ENCODE data around the gene COPS2.
"Not testable (repeated sequence)": the region's sequence is repeated elsewhere in the genome, so short reads cannot be mapped to it uniquely, and the experiment has no call there.

The COPS2 gene

DNA sequence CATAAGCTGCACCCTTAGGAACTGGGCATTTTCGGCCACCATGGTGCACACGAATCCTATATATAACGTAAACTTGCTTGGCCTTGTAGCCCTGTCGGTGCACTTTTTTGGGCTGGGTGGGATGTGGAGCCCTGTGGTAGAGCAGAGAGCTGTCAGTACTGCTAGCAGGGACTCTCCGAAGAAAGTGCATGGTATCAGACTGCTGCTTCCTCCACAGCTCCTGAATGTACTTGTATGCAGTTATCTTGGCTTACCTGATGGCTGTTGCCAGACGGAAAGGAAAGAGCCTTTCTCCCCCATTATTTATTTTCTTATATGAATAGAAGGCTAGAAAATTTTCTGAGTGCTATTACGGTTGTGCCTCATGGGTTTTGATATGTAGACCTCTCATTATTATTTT is 23.1 kb upstream of the COPS2 start:
- no peak overlapping the region for H3K4me3 ChIP-seq (ENCODE audit: low read length)
- H3K4me1 ChIP-seq (ENCODE audit: insufficient read depth, low read length), result peaks cover 4% of the 10 kb centered on the region
- no peaks in the 10 kb centered on the region for H3K9me3 ChIP-seq (ENCODE audit: low read length)
- no peak overlapping the region for H2AFZ ChIP-seq (ENCODE audit: low read depth, low read length)
- H3K36me3 ChIP-seq (ENCODE audit: insufficient read depth, low read length), result no peaks in the 10 kb centered on the region
- no peaks in the 10 kb centered on the region for H3K27me3 ChIP-seq (ENCODE audit: insufficient read depth, low read length)

DNA sequence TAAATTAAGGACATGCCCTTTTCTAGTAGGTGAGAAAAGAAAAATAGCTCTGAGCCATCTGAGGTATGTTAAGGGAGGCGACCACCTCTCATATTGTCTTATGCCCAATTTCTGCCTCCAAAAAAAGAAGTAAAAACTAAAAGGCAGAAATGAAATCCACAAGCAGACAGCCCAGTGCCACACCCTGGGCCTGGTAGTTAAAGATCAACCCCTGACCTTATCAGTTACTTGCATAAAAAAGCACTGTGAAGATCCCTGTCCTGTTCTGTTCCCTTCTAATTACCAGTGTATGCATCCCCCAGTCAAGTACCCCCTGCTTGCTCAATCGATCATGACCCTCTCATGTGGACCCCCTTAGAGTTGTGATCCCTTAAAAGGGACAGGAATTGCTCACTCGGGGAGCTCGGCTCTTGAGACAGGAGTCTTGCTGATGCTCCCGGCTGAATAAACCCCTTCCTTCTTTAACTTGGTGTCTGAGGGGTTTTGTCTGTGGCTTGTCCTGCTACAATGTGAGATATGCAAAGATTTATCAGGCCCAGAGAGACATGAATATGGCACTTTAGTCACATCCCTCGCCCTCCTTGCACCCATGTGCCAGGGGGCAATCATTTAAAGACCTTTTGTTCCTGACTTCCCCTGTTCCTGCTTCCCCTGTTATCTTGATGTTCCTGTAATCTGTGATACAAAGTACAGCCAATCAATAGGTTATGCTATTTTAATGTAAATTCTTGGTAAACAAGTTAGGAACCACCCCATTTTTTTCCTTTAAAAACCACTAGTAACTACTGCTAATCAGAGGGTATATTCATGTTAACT is 20.4 kb upstream of the COPS2 start:
- H2AFZ ChIP-seq (ENCODE audit: low read depth, low read length), result not testable (repeated sequence)

DNA sequence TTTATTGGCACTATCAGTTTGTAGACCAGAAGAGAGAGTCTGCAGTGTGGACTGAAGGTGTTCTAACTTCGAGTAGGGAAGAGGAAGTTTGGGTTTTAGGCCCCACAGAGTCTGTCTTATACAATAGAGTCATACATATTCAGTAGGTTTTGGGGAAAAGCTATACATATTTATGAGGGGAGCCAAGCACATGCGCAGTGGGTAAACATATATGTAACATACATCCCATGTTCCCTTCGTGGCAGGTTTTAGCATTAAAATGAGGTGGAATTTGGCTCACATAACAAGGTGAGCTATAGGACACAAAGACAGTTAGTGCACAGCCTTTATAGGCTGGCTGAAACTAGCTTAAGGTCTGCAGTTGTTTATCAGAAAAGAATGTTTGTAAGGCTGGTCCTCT is 19.5 kb upstream of the COPS2 start:
- Histone ChIP-seq H3K4me3 (ENCODE audit: low read length) (no peak overlapping the region), H3K9me3 (ENCODE audit: low read length) (no peaks in the 10 kb centered on the region), H3K27me3 (ENCODE audit: insufficient read depth, low read length) (no peaks in the 10 kb centered on the region), H2AFZ (ENCODE audit: low read depth, low read length) (peak overlapping the region; percentile 4), H3K36me3 (ENCODE audit: insufficient read depth, low read length) (no peaks in the 10 kb centered on the region), H3K4me1 (ENCODE audit: insufficient read depth, low read length) (peaks cover 6% of the 10 kb centered on the region)

More for the DNA sequence above, 20.4 kb upstream of the COPS2 start:
- H3K4me3 ChIP-seq (ENCODE audit: low read length); H3K9me3 ChIP-seq (ENCODE audit: low read length); H3K4me1 ChIP-seq (ENCODE audit: insufficient read depth, low read length); H3K36me3 ChIP-seq (ENCODE audit: insufficient read depth, low read length); H3K27me3 ChIP-seq (ENCODE audit: insufficient read depth, low read length): not testable (repeated sequence)

DNA sequence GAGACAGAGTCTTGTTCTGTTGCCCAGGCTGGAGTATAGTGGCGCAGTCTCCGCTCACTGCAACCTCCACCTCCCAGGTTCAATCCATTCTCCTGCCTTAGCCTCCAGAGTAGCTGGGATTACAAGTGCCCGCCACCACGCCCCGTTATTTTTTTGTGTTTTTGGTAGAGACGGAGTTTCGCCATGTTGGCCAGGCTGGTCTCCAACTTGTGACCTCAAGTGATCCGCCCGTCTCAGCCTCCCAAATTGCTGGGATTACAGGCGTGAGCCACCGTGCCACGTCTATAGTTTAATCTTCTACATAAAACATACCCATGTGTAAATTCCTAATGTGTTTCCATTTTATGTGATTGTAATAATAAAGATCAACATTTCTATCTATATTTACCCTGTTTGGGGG is 16.4 kb upstream of the COPS2 start:
- H3K4me3 ChIP-seq (ENCODE audit: low read length), result no peak overlapping the region
- no peaks in the 10 kb centered on the region for H3K9me3 ChIP-seq (ENCODE audit: low read length)
- no peaks in the 10 kb centered on the region for H3K36me3 ChIP-seq (ENCODE audit: insufficient read depth, low read length)
- H2AFZ ChIP-seq (ENCODE audit: low read depth, low read length), result no peak overlapping the region
- H3K4me1 ChIP-seq (ENCODE audit: insufficient read depth, low read length), result peaks cover 4% of the 10 kb centered on the region
- H3K27me3 ChIP-seq (ENCODE audit: insufficient read depth, low read length), result no peaks in the 10 kb centered on the region

DNA sequence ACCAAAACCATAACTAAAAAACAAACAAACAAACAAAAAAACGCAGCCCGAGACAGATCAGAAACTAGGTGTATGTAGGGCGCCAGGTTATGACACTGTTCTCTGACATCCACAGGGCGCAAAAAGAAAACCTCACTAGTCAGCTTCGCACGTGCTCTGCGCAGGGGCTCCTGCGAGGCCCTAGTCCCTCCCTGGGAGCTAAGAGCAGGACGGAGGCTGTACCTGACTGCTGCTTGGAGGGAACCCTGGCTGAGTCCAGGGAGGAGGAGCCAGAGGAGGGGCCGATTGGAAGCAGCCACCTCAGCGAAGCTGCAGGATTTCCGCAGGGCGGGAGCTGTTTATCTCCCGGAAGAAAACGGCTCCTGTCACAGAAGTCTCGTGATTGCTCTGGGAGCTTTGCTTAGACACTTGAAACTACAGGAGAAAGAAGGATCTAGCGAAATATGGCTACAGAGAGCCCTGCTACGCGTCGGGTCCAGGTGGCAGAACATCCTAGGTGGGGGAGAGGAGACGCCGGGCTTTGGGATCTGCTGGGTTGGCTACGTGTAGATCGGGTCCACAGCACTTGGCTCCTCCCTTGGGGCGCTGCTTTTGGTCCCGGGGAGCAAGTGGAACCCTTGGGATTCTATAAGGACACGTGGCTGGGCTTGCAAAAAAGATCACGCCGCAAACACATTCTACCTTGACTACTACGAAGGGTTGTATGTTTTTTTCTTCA is 14.6 kb upstream of the COPS2 start, which contains the start of gene GALK2:
TSS of gene GALK2 (plus strand) at position 368 of the 718 bp plus-strand sequence. CDS start at position 444, 76 bp downstream.
- H3K9me3 ChIP-seq (ENCODE audit: low read length), result no peaks in the 10 kb centered on the region
- H3K4me1 ChIP-seq (ENCODE audit: insufficient read depth, low read length), result peaks cover 3% of the 10 kb centered on the region
- no peaks in the 10 kb centered on the region for H3K27me3 ChIP-seq (ENCODE audit: insufficient read depth, low read length)
- peak within 1 kb of the TSS; percentile 67 for H3K4me3 ChIP-seq (ENCODE audit: low read length)
- H3K36me3 ChIP-seq (ENCODE audit: insufficient read depth, low read length), result no peaks in the 10 kb centered on the region
- peak within 1 kb of the TSS; percentile 72 for H2AFZ ChIP-seq (ENCODE audit: low read depth, low read length)

DNA sequence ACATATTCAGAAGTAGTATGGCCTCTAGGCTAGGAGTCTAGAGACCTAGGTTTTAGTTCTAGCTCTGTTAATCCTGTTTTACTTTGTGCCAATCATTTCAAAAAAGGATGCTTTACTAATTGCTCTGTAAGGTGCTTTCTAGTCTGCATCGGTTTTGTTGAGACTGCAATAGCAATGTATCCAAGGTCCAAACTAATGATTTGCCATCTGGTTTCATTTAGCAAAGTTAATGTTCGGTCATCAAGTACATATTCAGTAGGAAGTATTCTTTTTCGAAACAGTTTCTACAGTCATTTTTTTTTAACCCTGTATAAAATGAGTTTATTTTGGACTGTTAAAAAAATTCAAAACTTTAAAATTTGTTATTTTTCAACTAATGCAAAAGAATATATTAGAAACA is 12.6 kb upstream of the COPS2 start:
- Histone ChIP-seq H3K36me3 (ENCODE audit: insufficient read depth, low read length) (no peaks in the 10 kb centered on the region), H3K4me3 (ENCODE audit: low read length) (no peak overlapping the region), H3K4me1 (ENCODE audit: insufficient read depth, low read length) (peaks cover 2% of the 10 kb centered on the region), H3K9me3 (ENCODE audit: low read length) (no peaks in the 10 kb centered on the region), H3K27me3 (ENCODE audit: insufficient read depth, low read length) (no peaks in the 10 kb centered on the region), H2AFZ (ENCODE audit: low read depth, low read length) (no peak overlapping the region)

DNA sequence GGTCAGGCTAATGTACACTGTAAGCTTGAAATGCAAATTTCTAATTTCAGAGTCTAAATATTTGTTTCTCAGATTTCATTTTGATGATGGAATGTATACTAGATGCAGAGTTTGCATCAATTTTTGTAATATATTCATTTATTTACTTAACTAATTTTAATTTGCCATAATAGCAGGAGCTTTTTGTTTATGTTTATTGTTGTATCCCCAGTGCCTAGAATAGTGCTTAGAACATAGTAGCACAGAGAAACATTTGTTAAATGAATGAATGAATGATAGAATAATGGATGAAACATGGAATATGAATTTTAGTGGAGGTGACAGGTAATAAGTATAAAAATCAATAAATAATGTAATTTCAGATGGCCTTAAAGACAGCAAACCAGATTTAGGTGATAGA is 9.5 kb upstream of the COPS2 start:
- H2AFZ ChIP-seq (ENCODE audit: low read depth, low read length), result no peak overlapping the region
- H3K9me3 ChIP-seq (ENCODE audit: low read length), result no peaks in the 10 kb centered on the region
- H3K27me3 ChIP-seq (ENCODE audit: insufficient read depth, low read length), result no peaks in the 10 kb centered on the region
- H3K4me1 ChIP-seq (ENCODE audit: insufficient read depth, low read length), result no peaks in the 10 kb centered on the region
- H3K36me3 ChIP-seq (ENCODE audit: insufficient read depth, low read length), result no peaks in the 10 kb centered on the region
- no peak overlapping the region for H3K4me3 ChIP-seq (ENCODE audit: low read length)

DNA sequence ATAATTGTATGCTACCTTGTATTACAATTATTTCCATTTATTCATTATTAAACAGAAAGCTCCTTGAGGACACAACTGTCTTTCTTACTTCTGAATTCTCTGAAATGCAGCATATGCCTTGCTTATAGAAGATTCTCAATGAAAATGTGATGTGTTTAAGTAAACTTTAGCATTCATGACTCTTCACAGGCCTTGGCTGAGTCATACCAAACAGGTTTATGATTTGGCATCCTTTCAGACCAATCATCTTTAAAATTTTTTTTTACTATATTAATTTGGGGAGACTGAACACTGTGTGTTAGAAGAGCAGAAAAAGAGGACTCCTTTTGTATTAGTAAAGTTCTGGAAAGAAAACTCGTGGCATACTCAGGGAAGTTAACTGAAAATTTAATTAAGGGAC is 8.3 kb upstream of the COPS2 start:
- Histone ChIP-seq H3K4me3 (ENCODE audit: low read length) (no peak overlapping the region), H3K4me1 (ENCODE audit: insufficient read depth, low read length) (no peaks in the 10 kb centered on the region), H3K36me3 (ENCODE audit: insufficient read depth, low read length) (no peaks in the 10 kb centered on the region), H3K9me3 (ENCODE audit: low read length) (no peaks in the 10 kb centered on the region), H3K27me3 (ENCODE audit: insufficient read depth, low read length) (no peaks in the 10 kb centered on the region), H2AFZ (ENCODE audit: low read depth, low read length) (no peak overlapping the region)

DNA sequence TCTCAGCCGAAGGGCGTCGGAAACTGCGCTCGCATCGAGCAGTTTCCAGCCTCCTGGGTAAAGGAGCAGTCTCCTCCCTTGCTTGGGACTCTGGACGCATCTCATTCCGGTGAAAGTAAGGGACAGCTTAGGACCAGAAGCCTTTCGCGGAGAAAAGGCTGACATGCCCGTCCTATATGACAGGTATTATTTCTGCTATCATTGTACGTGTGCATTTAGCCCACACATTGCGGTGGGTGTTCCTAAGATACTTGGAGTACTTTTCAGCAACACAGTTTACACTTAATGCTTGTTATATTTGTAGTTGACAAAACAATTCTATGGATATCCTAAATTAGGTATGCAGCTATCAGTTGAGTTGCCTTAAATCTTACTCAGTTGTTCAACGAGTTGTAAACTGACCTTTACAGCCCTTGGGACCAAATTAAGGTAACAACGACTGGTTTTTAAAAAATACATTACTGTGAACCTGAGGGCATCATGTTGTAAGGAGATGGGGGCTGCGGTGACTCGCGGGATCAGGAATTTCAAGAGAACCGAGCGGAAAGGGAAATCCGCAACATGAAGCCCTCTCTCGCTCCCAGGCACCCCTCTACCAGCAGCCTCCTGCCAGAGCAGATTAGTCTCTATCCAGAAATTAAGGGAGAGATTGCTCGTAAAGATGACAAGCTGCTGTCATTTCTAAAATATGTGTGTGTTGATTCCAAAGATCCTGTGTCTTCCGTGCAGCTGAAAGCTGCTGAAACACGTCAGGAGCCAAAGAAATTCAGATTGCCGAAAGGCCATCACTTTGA is 632 bp upstream of the COPS2 start:
- peak overlapping the region; percentile 97 for H2AFZ ChIP-seq (ENCODE audit: low read depth, low read length)
- no peaks in the 10 kb centered on the region for H3K36me3 ChIP-seq (ENCODE audit: insufficient read depth, low read length)
- no peaks in the 10 kb centered on the region for H3K27me3 ChIP-seq (ENCODE audit: insufficient read depth, low read length)

DNA sequence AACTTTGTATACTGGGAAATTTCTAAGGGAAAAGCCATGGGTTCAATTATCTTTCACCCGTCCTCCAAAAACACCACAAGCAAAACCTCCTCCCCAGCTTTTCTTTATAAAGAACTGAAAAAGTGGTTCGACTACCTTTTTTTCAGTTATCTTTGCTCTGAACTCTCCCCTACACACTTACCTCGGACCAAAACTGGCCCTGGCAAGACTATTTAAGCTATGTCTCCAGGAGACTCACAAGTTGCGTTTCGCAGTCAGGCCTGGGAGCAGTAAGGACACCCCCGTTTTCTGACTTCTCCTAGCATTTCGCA is 645 bp downstream of the COPS2 start:
- Histone ChIP-seq H3K36me3 (ENCODE audit: insufficient read depth, low read length) (no peaks in the 10 kb centered on the region), H2AFZ (ENCODE audit: low read depth, low read length) (peak overlapping the region; percentile 50), H3K27me3 (ENCODE audit: insufficient read depth, low read length) (no peaks in the 10 kb centered on the region), H3K4me1 (ENCODE audit: insufficient read depth, low read length) (peaks cover 18% of the 10 kb centered on the region), H3K4me3 (ENCODE audit: low read length) (peak overlapping the region; percentile 75), H3K9me3 (ENCODE audit: low read length) (no peaks in the 10 kb centered on the region)

More for the DNA sequence above, 632 bp upstream of the COPS2 start:
- Histone ChIP-seq H3K9me3 (ENCODE audit: low read length) (no peaks in the 10 kb centered on the region), H3K4me1 (ENCODE audit: insufficient read depth, low read length) (peaks cover 18% of the 10 kb centered on the region), H3K4me3 (ENCODE audit: low read length) (peak overlapping the region; percentile 75)

DNA sequence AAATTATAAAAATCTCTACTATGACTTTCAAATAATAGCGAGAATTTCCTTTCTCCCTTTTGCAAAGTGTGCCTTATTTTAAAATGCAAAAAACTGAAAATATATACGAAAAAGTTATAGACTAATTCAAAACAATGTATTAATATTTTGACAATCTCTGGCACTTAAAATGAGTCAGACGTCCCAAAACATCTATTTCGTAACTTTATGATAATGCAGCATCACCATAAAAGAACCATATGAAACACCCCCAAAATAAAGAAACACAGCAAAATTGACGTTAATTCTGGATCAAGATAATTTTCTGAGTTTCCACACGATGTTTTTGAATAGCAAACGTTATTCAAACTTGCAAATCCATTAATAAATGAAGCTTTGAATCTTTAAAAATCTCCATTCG is 1.0 kb downstream of the COPS2 start:
- Histone ChIP-seq H3K4me3 (ENCODE audit: low read length) (peak overlapping the region; percentile 75), H3K9me3 (ENCODE audit: low read length) (no peaks in the 10 kb centered on the region)

DNA sequence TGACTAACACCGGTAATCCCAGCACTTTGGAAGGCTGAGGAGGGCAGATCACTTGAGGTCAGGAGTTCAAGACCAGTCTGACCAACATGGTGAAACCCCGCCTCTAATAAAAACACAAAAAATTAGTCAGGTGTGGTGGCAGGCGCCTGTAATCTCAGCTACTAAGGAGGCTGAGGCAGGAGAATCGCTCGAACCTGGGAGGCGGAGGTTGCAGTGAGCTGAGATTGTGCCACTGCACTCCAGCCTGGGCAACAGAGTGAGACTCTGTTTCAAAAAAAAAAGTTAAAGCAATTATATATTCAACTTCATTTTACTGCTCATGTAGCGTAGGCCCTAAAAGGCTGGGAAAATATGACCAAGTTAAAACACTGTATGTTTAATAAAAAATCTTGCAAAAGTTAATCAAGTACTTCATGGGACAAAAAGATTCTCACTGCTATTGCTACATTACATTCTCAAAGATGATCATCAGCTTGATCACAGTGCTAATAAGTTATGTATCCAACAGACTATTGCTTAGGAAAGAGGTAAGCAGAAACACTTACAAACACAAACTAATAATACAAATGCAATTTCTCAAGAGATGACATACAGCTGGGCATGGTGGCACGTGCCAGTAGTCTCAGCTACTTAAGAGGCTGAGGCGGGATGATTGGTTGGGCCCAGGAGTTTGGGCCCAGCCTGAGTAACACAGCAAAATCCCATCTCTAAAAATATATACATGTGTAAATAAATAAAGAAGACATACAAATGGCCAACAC is 2.7 kb downstream of the COPS2 start:
- H3K36me3 ChIP-seq (ENCODE audit: insufficient read depth, low read length), result peaks cover 2% of the 10 kb centered on the region
- H3K27me3 ChIP-seq (ENCODE audit: insufficient read depth, low read length), result no peaks in the 10 kb centered on the region
- H2AFZ ChIP-seq (ENCODE audit: low read depth, low read length), result no peak overlapping the region
- H3K9me3 ChIP-seq (ENCODE audit: low read length), result no peaks in the 10 kb centered on the region
- no peak overlapping the region for H3K4me3 ChIP-seq (ENCODE audit: low read length)
- peaks cover 18% of the 10 kb centered on the region for H3K4me1 ChIP-seq (ENCODE audit: insufficient read depth, low read length)

More for the DNA sequence above, 1.0 kb downstream of the COPS2 start:
- peaks cover 18% of the 10 kb centered on the region for H3K4me1 ChIP-seq (ENCODE audit: insufficient read depth, low read length)
- H2AFZ ChIP-seq (ENCODE audit: low read depth, low read length), result peak overlapping the region; percentile 50
- H3K27me3 ChIP-seq (ENCODE audit: insufficient read depth, low read length), result no peaks in the 10 kb centered on the region
- no peaks in the 10 kb centered on the region for H3K36me3 ChIP-seq (ENCODE audit: insufficient read depth, low read length)
